ENCODE data around the gene PTGIR. TPM values are rescaled to one million over a fixed set of nuclear protein-coding genes. Genes with fewer than 3 reads are reported as not detected.

PTGIR gene
- total RNA-seq, 1 experiment from 2014 or later: not detected

DNA sequence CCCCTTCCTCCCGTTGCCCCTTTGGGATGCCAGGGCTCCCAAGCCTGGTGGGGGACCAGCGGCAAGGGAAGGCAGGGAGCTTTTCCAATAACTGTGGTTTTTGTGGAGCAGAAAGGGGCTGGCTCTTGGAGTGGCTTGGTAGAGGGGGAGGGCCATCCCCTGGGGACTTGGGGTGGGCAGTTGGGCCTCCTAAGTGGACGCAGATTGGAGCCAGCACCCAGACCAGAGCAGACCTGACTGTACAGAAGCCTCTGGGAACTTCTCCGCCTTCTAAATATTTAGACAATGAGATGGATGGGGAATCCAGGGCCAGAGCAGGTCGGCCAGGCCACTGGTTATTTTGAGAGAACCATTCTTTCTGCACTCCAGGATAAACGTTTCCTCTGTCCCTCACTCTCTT, 4.2 kb downstream of the PTGIR start:
- Mint-ChIP-seq H3K27me3 (ENCODE audit: insufficient read depth, unreplicated experiment) (no peaks in the 10 kb centered on the region), H3K36me3 (ENCODE audit: insufficient read depth, unreplicated experiment) (no peaks in the 10 kb centered on the region), H3K4me3 (ENCODE audit: unreplicated experiment) (no peak overlapping the region), H3K4me1 (ENCODE audit: insufficient read depth, unreplicated experiment) (peaks cover 21% of the 10 kb centered on the region), H3K9me3 (ENCODE audit: unreplicated experiment) (no peaks in the 10 kb centered on the region), H3K27ac (ENCODE audit: low read depth, unreplicated experiment) (no peak overlapping the region)
- ChIA-PET CTCF (interaction anchor here (1.9 kb wide), 1 partner anchor 41 kb away, joined by 12 read pairs; the partner anchor contains the start of gene DACT3), POLR2A (interaction anchor here (0.9 kb wide), 1 partner anchor 12 kb away, joined by 3 read pairs; no protein-coding TSS in a partner anchor)
- no peak for DNase-seq (ENCODE audit: unreplicated experiment)
- no peak for TF ChIP-seq CTCF (IDR thresholded peaks at IDR 0.05; ENCODE audit: unreplicated experiment)
- intact Hi-C loops (cut with micrococcal nuclease): no loop called here
- BruUV-seq (replicated peaks): no TSS peak

- Mint-ChIP-seq H3K9me3 (ENCODE audit: unreplicated experiment) (no peaks in the 10 kb centered on the region), H3K27ac (ENCODE audit: low read depth, unreplicated experiment) (no peak overlapping the region)
- intact Hi-C loops (cut with micrococcal nuclease): no loop called here
These were observed 4.6 kb downstream of the PTGIR start for GRCh38 chr19:46620267-46620666.

DNA sequence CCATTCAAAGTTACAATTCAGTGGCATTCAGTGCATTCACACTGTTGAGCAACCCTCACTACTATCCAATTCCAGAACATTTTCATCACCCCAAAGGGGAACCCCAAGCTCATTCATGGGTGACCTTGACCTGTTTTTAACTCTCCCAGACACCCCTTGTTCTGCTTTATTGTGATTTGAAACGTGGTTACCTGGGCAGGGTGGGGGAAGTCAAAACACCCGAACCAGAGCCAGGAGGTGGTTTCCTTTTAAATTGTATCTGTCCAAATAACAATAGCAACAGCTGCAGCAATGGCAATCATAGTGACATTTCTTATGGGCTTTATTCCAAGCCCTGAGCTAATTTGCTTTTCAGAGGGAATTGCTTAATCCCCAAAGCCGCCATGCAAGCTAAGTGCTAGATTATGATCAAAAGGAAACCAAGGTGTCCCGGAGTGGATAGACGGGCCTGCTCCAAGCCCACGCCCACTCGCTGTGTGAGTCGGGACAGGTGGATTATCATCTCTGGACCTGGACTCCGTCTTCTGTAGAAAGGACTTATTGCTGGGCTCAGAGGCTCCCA, 6.1 kb downstream of the PTGIR start:
- DNase-seq (ENCODE audit: unreplicated experiment): no peak
- H3K36me3 Mint-ChIP-seq (ENCODE audit: insufficient read depth, unreplicated experiment): no peaks in the 10 kb centered on the region
- H3K27ac Mint-ChIP-seq (ENCODE audit: low read depth, unreplicated experiment): no peak overlapping the region
- no TSS peak for BruUV-seq (replicated peaks)
- no peak for TF ChIP-seq CTCF (IDR thresholded peaks at IDR 0.05; ENCODE audit: unreplicated experiment)
- intact Hi-C loops (cut with micrococcal nuclease): no loop called here
- no peak overlapping the region for H3K4me3 Mint-ChIP-seq (ENCODE audit: unreplicated experiment)
- peaks cover 7% of the 10 kb centered on the region for H3K4me1 Mint-ChIP-seq (ENCODE audit: insufficient read depth, unreplicated experiment)
- CTCF ChIA-PET: interaction anchor here (0.8 to 7.7 kb wide), 2 partner anchors 12 to 43 kb away, joined by 7 to 75 read pairs; no protein-coding TSS in a partner anchor
- no peaks in the 10 kb centered on the region for H3K27me3 Mint-ChIP-seq (ENCODE audit: insufficient read depth, unreplicated experiment)
- POLR2A ChIA-PET: interaction anchor here (0.5 to 1.8 kb wide), 4 partner anchors 43 to 504 kb away, joined by 3 to 11 read pairs (median 4); partner anchors contain the start of gene DACT3
- no peaks in the 10 kb centered on the region for H3K9me3 Mint-ChIP-seq (ENCODE audit: unreplicated experiment)

More at GRCh38 chr19:46620267-46620666, 4.6 kb downstream of the PTGIR start:
- Mint-ChIP-seq H3K36me3 (ENCODE audit: insufficient read depth, unreplicated experiment) (no peaks in the 10 kb centered on the region), H3K27me3 (ENCODE audit: insufficient read depth, unreplicated experiment) (no peaks in the 10 kb centered on the region), H3K4me3 (ENCODE audit: unreplicated experiment) (no peak overlapping the region), H3K4me1 (ENCODE audit: insufficient read depth, unreplicated experiment) (peaks cover 17% of the 10 kb centered on the region)
- ChIA-PET CTCF (interaction anchor here (1.9 kb wide), 1 partner anchor 41 kb away, joined by 12 read pairs; the partner anchor contains the start of gene DACT3), POLR2A (no interaction called here)
- TF ChIP-seq CTCF (IDR thresholded peaks at IDR 0.05; ENCODE audit: unreplicated experiment): no peak
- no TSS peak for BruUV-seq (replicated peaks)
- no peak for DNase-seq (ENCODE audit: unreplicated experiment)

DNA sequence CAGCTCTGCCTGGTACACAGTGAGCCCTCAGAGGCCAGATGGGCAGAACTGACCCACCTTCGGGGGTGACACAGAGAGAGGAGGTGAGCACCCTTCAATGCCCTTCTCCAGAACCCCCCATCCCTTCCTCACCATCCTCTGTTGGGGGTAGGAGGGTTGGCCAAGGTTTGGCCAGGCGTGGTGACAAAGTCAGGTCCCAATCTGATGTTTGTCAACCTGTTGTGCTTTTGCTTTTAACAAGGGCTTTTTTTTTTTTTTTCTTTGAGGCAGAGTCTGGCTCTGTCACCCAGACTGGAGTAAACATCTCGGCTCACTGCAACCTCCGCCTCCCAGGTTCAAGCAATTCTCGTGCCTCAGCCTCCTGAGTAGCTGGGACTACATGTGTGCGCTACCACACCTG, 7.3 kb downstream of the PTGIR start:
- Mint-ChIP-seq H3K27me3 (ENCODE audit: insufficient read depth, unreplicated experiment) (no peaks in the 10 kb centered on the region), H3K4me1 (ENCODE audit: insufficient read depth, unreplicated experiment) (peaks cover 7% of the 10 kb centered on the region), H3K36me3 (ENCODE audit: insufficient read depth, unreplicated experiment) (no peaks in the 10 kb centered on the region), H3K4me3 (ENCODE audit: unreplicated experiment) (no peak overlapping the region), H3K9me3 (ENCODE audit: unreplicated experiment) (no peaks in the 10 kb centered on the region), H3K27ac (ENCODE audit: low read depth, unreplicated experiment) (no peak overlapping the region)
- intact Hi-C loops (cut with micrococcal nuclease): no loop called here
- TF ChIP-seq CTCF (IDR thresholded peaks at IDR 0.05; ENCODE audit: unreplicated experiment): no peak
- CTCF ChIA-PET: interaction anchor here (0.6 to 7.7 kb wide), 13 partner anchors 8 to 286 kb away, joined by 3 to 101 read pairs (median 5); partner anchors contain the start of gene DACT3
- BruUV-seq (replicated peaks): no TSS peak
- POLR2A ChIA-PET: interaction anchor here (0.6 to 1.4 kb wide), 7 partner anchors 15 to 215 kb away, joined by 3 to 20 read pairs (median 3); partner anchors contain the start of genes CALM3 and DACT3
- no peak for DNase-seq (ENCODE audit: unreplicated experiment)
